Measurements from ENCODE around the gene PSMF1.

DNA sequence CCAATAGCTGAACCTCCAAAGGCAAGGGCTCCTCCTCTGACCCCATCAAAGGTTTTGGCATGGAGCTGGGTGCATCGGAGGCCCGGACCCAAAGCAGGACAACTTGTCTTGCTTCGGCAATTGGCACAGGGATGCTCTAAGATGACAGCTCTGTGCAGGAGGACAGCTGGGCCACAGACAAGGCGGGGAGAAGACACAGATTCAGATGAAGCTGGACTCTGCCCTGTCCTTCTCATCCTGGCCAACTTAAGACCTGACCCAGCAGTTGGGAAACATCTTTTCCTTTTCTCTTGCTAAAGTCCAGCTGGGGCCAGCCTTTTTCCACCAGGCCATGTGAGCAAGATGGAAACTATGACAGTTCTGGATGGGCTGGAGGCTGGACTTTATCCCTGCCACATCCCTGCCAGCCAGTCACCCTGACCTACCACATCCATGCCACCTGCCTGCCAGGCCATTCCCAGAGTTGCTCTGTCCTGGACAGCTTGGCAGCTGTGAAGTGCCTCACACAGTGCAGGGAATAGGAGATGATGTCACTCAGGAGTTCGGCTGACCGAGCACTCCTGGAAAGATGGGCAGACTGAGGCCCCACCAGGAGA is 12.7 kb upstream of the PSMF1 start:
- TF ChIP-seq, protein P1, sequence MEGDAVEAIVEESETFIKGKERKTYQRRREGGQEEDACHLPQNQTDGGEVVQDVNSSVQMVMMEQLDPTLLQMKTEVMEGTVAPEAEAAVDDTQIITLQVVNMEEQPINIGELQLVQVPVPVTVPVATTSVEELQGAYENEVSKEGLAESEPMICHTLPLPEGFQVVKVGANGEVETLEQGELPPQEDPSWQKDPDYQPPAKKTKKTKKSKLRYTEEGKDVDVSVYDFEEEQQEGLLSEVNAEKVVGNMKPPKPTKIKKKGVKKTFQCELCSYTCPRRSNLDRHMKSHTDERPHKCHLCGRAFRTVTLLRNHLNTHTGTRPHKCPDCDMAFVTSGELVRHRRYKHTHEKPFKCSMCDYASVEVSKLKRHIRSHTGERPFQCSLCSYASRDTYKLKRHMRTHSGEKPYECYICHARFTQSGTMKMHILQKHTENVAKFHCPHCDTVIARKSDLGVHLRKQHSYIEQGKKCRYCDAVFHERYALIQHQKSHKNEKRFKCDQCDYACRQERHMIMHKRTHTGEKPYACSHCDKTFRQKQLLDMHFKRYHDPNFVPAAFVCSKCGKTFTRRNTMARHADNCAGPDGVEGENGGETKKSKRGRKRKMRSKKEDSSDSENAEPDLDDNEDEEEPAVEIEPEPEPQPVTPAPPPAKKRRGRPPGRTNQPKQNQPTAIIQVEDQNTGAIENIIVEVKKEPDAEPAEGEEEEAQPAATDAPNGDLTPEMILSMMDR (IDR thresholded peaks at IDR 0.05): no peak
- no peak for TF ChIP-seq EZH2phosphoT487 (IDR thresholded peaks at IDR 0.05)
- TF ChIP-seq EZH2 (IDR thresholded peaks at IDR 0.05): no peak
